HG03342 (cell line): ENCODE data around the gene USP40.

ENCODE experiments used
- ATAC-seq: cut with Tn5 transposase; IDR thresholded peaks from one replicate; pipeline ENCODE4 v1.9.1; 2021; ENCODE audit warnings: mild to moderate bottlenecking, moderate library complexity; ENCODE audit not compliant: unreplicated experiment

USP40 gene

GRCh38 chr2:233448575-233448974 lies 118.0 kb downstream of the USP40 start:
- no peak for ATAC-seq

GRCh38 chr2:233448220-233448559 lies 118.4 kb downstream of the USP40 start:
- no peak for ATAC-seq

- ATAC-seq = no peak
Measured at GRCh38 chr2:233447506-233448219, 118.9 kb downstream of the USP40 start.

- no peak for ATAC-seq
Measured at GRCh38 chr2:233446606-233447305, 119.8 kb downstream of the USP40 start.

- ATAC-seq = no peak
Measured at GRCh38 chr2:233446121-233446520, 120.5 kb downstream of the USP40 start.

- no peak for ATAC-seq
Measured at GRCh38 chr2:233445152-233445830, 121.3 kb downstream of the USP40 start.

GRCh38 chr2:233444501-233444900 lies 122.1 kb downstream of the USP40 start:
- ATAC-seq = no peak

- ATAC-seq = peak; percentile 69
Measured at GRCh38 chr2:233443511-233444183, 122.9 kb downstream of the USP40 start.

GRCh38 chr2:233442028-233442310 lies 124.6 kb downstream of the USP40 start:
- no peak for ATAC-seq

- no peak for ATAC-seq
Measured at GRCh38 chr2:233441161-233442027, 125.2 kb downstream of the USP40 start.

- ATAC-seq = no peak
Measured at GRCh38 chr2:233440714-233441113, 125.9 kb downstream of the USP40 start.

- no peak for ATAC-seq
Measured at GRCh38 chr2:233440314-233440713, 126.3 kb downstream of the USP40 start.

- no peak for ATAC-seq
Measured at GRCh38 chr2:233439191-233439590, 127.4 kb downstream of the USP40 start.

- no peak for ATAC-seq
Measured at GRCh38 chr2:233438573-233439147, 127.9 kb downstream of the USP40 start.

GRCh38 chr2:233437439-233437955 lies 129.1 kb downstream of the USP40 start:
- no peak for ATAC-seq

- ATAC-seq = no peak
Measured at GRCh38 chr2:233436691-233437438, 129.7 kb downstream of the USP40 start.

- ATAC-seq = no peak
Measured at GRCh38 chr2:233436191-233436581, 130.4 kb downstream of the USP40 start.

- no peak for ATAC-seq
Measured at GRCh38 chr2:233435436-233436190, 131.0 kb downstream of the USP40 start.
